ENCODE measurements around the gene TERB2.

DNA sequence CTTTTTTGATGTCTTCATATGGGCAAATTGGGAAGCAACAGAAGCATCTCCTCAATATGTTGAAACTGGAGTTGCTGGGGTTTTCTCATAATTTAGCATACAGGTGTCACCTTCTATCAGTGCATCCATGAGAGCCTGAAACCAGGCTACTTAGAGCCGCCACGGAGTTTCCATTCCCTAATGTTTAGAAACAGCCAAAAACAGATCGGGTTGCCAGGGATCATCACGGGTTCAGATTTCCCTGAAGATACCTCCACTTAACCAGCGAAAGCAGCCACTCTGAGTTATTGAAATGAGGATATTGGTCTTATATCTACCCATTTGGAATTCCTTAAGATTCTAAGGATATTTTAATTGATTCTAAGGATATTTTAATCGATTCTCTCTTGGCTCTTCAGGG, 14.5 kb downstream of the TERB2 start:
- TF ChIP-seq POLR2A (IDR thresholded peaks at IDR 0.05; ENCODE audit: low read depth, low read length) (no peak), POLR2AphosphoS5 (IDR thresholded peaks at IDR 0.05; ENCODE audit: insufficient read depth, low read depth, low read length) (no peak)
- TF ChIP-seq, protein P1, sequence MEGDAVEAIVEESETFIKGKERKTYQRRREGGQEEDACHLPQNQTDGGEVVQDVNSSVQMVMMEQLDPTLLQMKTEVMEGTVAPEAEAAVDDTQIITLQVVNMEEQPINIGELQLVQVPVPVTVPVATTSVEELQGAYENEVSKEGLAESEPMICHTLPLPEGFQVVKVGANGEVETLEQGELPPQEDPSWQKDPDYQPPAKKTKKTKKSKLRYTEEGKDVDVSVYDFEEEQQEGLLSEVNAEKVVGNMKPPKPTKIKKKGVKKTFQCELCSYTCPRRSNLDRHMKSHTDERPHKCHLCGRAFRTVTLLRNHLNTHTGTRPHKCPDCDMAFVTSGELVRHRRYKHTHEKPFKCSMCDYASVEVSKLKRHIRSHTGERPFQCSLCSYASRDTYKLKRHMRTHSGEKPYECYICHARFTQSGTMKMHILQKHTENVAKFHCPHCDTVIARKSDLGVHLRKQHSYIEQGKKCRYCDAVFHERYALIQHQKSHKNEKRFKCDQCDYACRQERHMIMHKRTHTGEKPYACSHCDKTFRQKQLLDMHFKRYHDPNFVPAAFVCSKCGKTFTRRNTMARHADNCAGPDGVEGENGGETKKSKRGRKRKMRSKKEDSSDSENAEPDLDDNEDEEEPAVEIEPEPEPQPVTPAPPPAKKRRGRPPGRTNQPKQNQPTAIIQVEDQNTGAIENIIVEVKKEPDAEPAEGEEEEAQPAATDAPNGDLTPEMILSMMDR (IDR thresholded peaks at IDR 0.05; ENCODE audit: extremely low read depth in 1 of 2, insufficient read depth in 1 of 2, low read depth in 1 of 2, low read length in 2 of 2) = no peak
- TF ChIP-seq, protein P2, sequence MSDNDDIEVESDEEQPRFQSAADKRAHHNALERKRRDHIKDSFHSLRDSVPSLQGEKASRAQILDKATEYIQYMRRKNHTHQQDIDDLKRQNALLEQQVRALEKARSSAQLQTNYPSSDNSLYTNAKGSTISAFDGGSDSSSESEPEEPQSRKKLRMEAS (IDR thresholded peaks at IDR 0.05; ENCODE audit: insufficient read depth, insufficient read length) = no peak
